SK-N-SH treated with all-trans-retinoic acid at 6 μM for 48 hours (cell line): ENCODE measurements around the gene GRK6.

Source experiments
- ATAC-seq: fragments of 200-7000 bp; cut with Tn5 transposase; 3 replicates; pipeline ENCODE4 v1.9.1; 2020; ENCODE audit warnings: mild to moderate bottlenecking, moderate library complexity
- ARNTL ChIP-seq: fragments of 450-650 bp; formaldehyde crosslinking; IDR thresholded peaks from 2 replicates; pipeline ENCODE4 v1.5.0; 2020; ENCODE audit warnings: low read depth, mild to moderate bottlenecking, moderate library complexity, borderline replicate concordance
- BACH2 ChIP-seq: fragments of 250-450 bp; sonication (Bioruptor Pico); IDR thresholded peaks from 2 replicates; pipeline ENCODE4 v1.9.0; 2021; ENCODE audit warnings: mild to moderate bottlenecking, borderline replicate concordance
- CREB5 ChIP-seq: fragments of 250-450 bp; sonication (Bioruptor Pico); IDR thresholded peaks from 2 replicates; pipeline ENCODE4 v1.5.1; 2020; ENCODE audit warnings: low read depth, mild to moderate bottlenecking, moderate library complexity
- CSDC2 ChIP-seq: fragments of 250-450 bp; sonication (Bioruptor Pico); IDR thresholded peaks from 2 replicates; pipeline ENCODE4 v1.5.0; 2020; ENCODE audit warnings: mild to moderate bottlenecking, moderate library complexity
- CSRNP3 ChIP-seq: fragments of 250-450 bp; sonication (Bioruptor Pico); IDR thresholded peaks from 2 replicates; pipeline ENCODE4 v1.5.1; 2021; ENCODE audit warnings: mild to moderate bottlenecking, moderate library complexity
- ESRRG ChIP-seq: fragments of 250-450 bp; sonication (Bioruptor Pico); IDR thresholded peaks from 2 replicates; pipeline ENCODE4 v1.6.1; 2021; ENCODE audit warnings: mild to moderate bottlenecking
- GLIS3 ChIP-seq: fragments of 250-450 bp; sonication (Bioruptor Pico); IDR thresholded peaks from 2 replicates; pipeline ENCODE4 v1.5.0; 2020; ENCODE audit warnings: mild to moderate bottlenecking, moderate library complexity
- ISL1 ChIP-seq: fragments of 250-450 bp; sonication (Bioruptor Pico); IDR thresholded peaks from 2 replicates; pipeline ENCODE4 v2.1.2; 2022; ENCODE audit warnings: mild to moderate bottlenecking, moderate library complexity
- OSR1 ChIP-seq: fragments of 250-450 bp; sonication (Bioruptor Pico); IDR thresholded peaks from 2 replicates; pipeline ENCODE4 v1.8.0; 2022; ENCODE audit warnings: moderate library complexity, mild to moderate bottlenecking, inconsistent platforms
- PATZ1 ChIP-seq: fragments of 250-450 bp; sonication (Bioruptor Pico); IDR thresholded peaks from 2 replicates; pipeline ENCODE4 v1.8.0; 2020; ENCODE audit warnings: mild to moderate bottlenecking, moderate library complexity, borderline replicate concordance
- POU6F1 ChIP-seq: fragments of 250-450 bp; sonication (Bioruptor Pico); IDR thresholded peaks from 2 replicates; pipeline ENCODE4 v1.8.0; 2021; ENCODE audit warnings: low read depth, mild to moderate bottlenecking, moderate library complexity, borderline replicate concordance
- PPARA ChIP-seq: fragments of 250-450 bp; sonication (Bioruptor Pico); IDR thresholded peaks from 2 replicates; pipeline ENCODE4 v1.5.0; 2020; ENCODE audit warnings: mild to moderate bottlenecking, borderline replicate concordance
- RARB ChIP-seq: fragments of 250-450 bp; sonication (Bioruptor Pico); IDR thresholded peaks from 2 replicates; pipeline ENCODE4 v1.8.0; 2021; ENCODE audit warnings: mild to moderate bottlenecking, moderate library complexity
- SNAI2 ChIP-seq: fragments of 250-450 bp; sonication (Bioruptor Pico); IDR thresholded peaks from 2 replicates; pipeline ENCODE4 v1.5.0; 2020; ENCODE audit warnings: mild to moderate bottlenecking, moderate library complexity
- TCF4 ChIP-seq: fragments of 250-450 bp; sonication (Bioruptor Pico); IDR thresholded peaks from 2 replicates; pipeline ENCODE4 v1.8.0; 2021; ENCODE audit warnings: mild to moderate bottlenecking, moderate library complexity, borderline replicate concordance
- TOX ChIP-seq: fragments of 250-450 bp; sonication (Bioruptor Pico); IDR thresholded peaks from 2 replicates; pipeline ENCODE4 v1.8.0; 2021; ENCODE audit warnings: mild to moderate bottlenecking, moderate library complexity, borderline replicate concordance
- TSHZ2 ChIP-seq: fragments of 250-450 bp; sonication (Bioruptor Pico); IDR thresholded peaks from 2 replicates; pipeline ENCODE4 v1.5.0; 2020; ENCODE audit warnings: mild to moderate bottlenecking, moderate library complexity
- ZC3H10 ChIP-seq: fragments of 250-450 bp; sonication (Bioruptor Pico); IDR thresholded peaks from 2 replicates; pipeline ENCODE4 v1.5.1; 2021; ENCODE audit warnings: mild to moderate bottlenecking, moderate library complexity
- ZFP3 ChIP-seq: fragments of 250-450 bp; sonication (Bioruptor Pico); IDR thresholded peaks from 2 replicates; pipeline ENCODE4 v1.5.0; 2020; ENCODE audit warnings: mild to moderate bottlenecking, moderate library complexity
- ZFP30 ChIP-seq: fragments of 450-650 bp; formaldehyde crosslinking; IDR thresholded peaks from 2 replicates; pipeline ENCODE4 v1.5.0; 2022; ENCODE audit warnings: mild to moderate bottlenecking, moderate library complexity
- ZNF565 ChIP-seq: fragments of 450-650 bp; formaldehyde crosslinking; conservative IDR thresholded peaks from 2 replicates; pipeline ENCODE4 v1.5.0; 2020; ENCODE audit warnings: low read depth, mild to moderate bottlenecking, moderate library complexity
- ZNF70 ChIP-seq: fragments of 450-650 bp; formaldehyde crosslinking; IDR thresholded peaks from 2 replicates; pipeline ENCODE4 v1.5.0; 2020; ENCODE audit warnings: mild to moderate bottlenecking, moderate library complexity
- ZNF8 ChIP-seq: fragments of 450-650 bp; formaldehyde crosslinking; IDR thresholded peaks from 2 replicates; pipeline ENCODE4 v1.5.0; 2020; ENCODE audit warnings: mild to moderate bottlenecking, moderate library complexity

Gene GRK6

GRCh38 chr5:177434942-177435738 lies 8.7 kb downstream of the GRK6 start:
- ATAC-seq = no peak
- TF ChIP-seq ARNTL (CRISPR knock-in tag) = no peak
- no peak for TF ChIP-seq RARB
- no peak for TF ChIP-seq POU6F1 (CRISPR knock-in tag)
- TF ChIP-seq BACH2 (CRISPR knock-in tag) = no peak
- no peak for TF ChIP-seq TSHZ2 (CRISPR knock-in tag)
- no peak for TF ChIP-seq ZFP3 (CRISPR knock-in tag)
- no peak for TF ChIP-seq CREB5
- TF ChIP-seq TCF4 (CRISPR knock-in tag) = no peak
- TF ChIP-seq ISL1 (CRISPR knock-in tag) = no peak
- TF ChIP-seq, all 23 proteins: peak for 0

- ATAC-seq = no peak
- TF ChIP-seq PPARA (CRISPR knock-in tag) (no peak), OSR1 (CRISPR knock-in tag) (no peak), POU6F1 (CRISPR knock-in tag) (no peak), ZNF8 (no peak), ESRRG (CRISPR knock-in tag) (no peak), TSHZ2 (CRISPR knock-in tag) (no peak), CREB5 (no peak), PATZ1 (CRISPR knock-in tag) (no peak), CSDC2 (CRISPR knock-in tag) (no peak), ZNF565 (CRISPR knock-in tag) (no peak), TOX (CRISPR knock-in tag) (no peak), ISL1 (CRISPR knock-in tag) (no peak), ZNF70 (no peak), GLIS3 (CRISPR knock-in tag) (no peak), ZC3H10 (no peak), ARNTL (CRISPR knock-in tag) (no peak), TCF4 (CRISPR knock-in tag) (no peak), SNAI2 (CRISPR knock-in tag) (no peak), CSRNP3 (CRISPR knock-in tag) (no peak), ZFP30 (CRISPR knock-in tag) (no peak)
Observed at GRCh38 chr5:177435847-177436536, 9.5 kb downstream of the GRK6 start.
